K562 (cell line): ENCODE data around the gene DOK3. TPM values are rescaled to one million over a fixed set of nuclear protein-coding genes. Genes with fewer than 3 reads are reported as not detected.

Experiments used
- ARID1B ChIP-seq: fragments of 450-650 bp; IDR thresholded peaks from 2 replicates; pipeline ENCODE4 v1.6.1; 2016; ENCODE audit warnings: antibody characterized with exemption, mild to moderate bottlenecking, inconsistent platforms
- CBFA2T3 ChIP-seq: fragments of 450-650 bp; IDR thresholded peaks from 2 replicates; pipeline ENCODE4 v1.6.1; 2017
- CHD1 ChIP-seq: fragments of 200-600 bp; sonication (generic); IDR thresholded peaks from one replicate; pipeline ENCODE4 v1.6.1; 2012; ENCODE audit warnings: mild to moderate bottlenecking, moderate library complexity, low read length, inconsistent platforms
- DACH1 ChIP-seq: fragments of 450-650 bp; IDR thresholded peaks from 2 replicates; pipeline ENCODE4 v1.6.1; 2018; ENCODE audit not compliant: partially characterized antibody
- GABPB1 ChIP-seq: sonication (generic); formaldehyde crosslinking; IDR thresholded peaks from 2 replicates; pipeline ENCODE4 v1.8.0; 2022; ENCODE audit warnings: mild to moderate bottlenecking, missing genetic modification reagents
- HMGN3 ChIP-seq: IDR thresholded peaks from 2 replicates; pipeline ENCODE4 v1.6.1; 2011; ENCODE audit warnings: borderline replicate concordance, low read depth, mild to moderate bottlenecking, mixed read lengths, low read length; ENCODE audit not compliant: insufficient read length; ENCODE audit errors: extremely low read depth
- MEF2D ChIP-seq: conservative IDR thresholded peaks from 2 replicates; pipeline ENCODE4 v1.6.1; 2016; ENCODE audit warnings: low read depth, missing genetic modification characterization, missing compliant biosample characterization
- PHF20 ChIP-seq: fragments of 450-650 bp; IDR thresholded peaks from 2 replicates; pipeline ENCODE4 v1.6.1; 2018; ENCODE audit not compliant: partially characterized antibody
- SMARCB1 ChIP-seq: IDR thresholded peaks from 2 replicates; pipeline ENCODE4 v1.6.1; 2011; ENCODE audit warnings: improper control_type of control experiment, low read depth; ENCODE audit not compliant: insufficient read length
- TOE1 ChIP-seq, 2 experiments: fragments of 450-650 bp in 1 of 2; sonication (generic) in 1 of 2; formaldehyde crosslinking in 1 of 2; IDR thresholded peaks; 2 replicates each; pipeline versions ENCODE4 v1.7.1 to v1.8.0; 2016 to 2022; ENCODE audit warnings: borderline replicate concordance in 2 of 2, mild to moderate bottlenecking in 2 of 2, antibody characterized with exemption in 1 of 2, inconsistent platforms in 1 of 2, low read depth in 1 of 2, missing genetic modification reagents in 1 of 2, moderate library complexity in 1 of 2
- polyA plus RNA-seq, 8 experiments: library from polyadenylated mRNA; depleted of rRNA in 4 of 8; stranded (reverse) in 5 of 8; unstranded in 3 of 8; fragments of >200 nt; fragmentation: Nextera tagmentation in 2 of 8; fragmentation: Illumina TruSeq in 1 of 8; extraction: Ambion mirVana in 2 of 8; extraction: Trizol in 1 of 8; gene quantifications; 2 replicates each; pipeline versions ENCODE4 v1.2.1 to v1.2.3, GENCODE V29; 2011 to 2014; ENCODE audit warnings: inconsistent platforms in 1 of 8, missing spikeins in 1 of 8
- total RNA-seq, 7 experiments: library from RNA; depleted of rRNA in 6 of 7; stranded (reverse); fragments of >200 nt in 6 of 7; fragmentation: Illumina TruSeq in 2 of 7; extraction: Trizol in 2 of 7; gene quantifications; 2 replicates each; pipeline versions ENCODE4 v1.2.1 to v1.2.3, GENCODE V29; 2011 to 2021; ENCODE audit warnings: low replicate concordance in 1 of 7
- TF ChIP-seq, protein P1 (sequence below): fragments of 250-450 bp; sonication (Bioruptor Pico); IDR thresholded peaks from 2 replicates; pipeline ENCODE4 v1.4.0; 2020; ENCODE audit warnings: mild to moderate bottlenecking, moderate library complexity
- TF ChIP-seq, protein P2 (sequence below): fragments of 450-650 bp; IDR thresholded peaks from 2 replicates; pipeline ENCODE4 v1.6.1; 2018; ENCODE audit not compliant: partially characterized antibody

Gene DOK3
- total and polyA plus RNA-seq, 9 of the 15 experiments (the other 6 are each of a cell fraction or from before 2014, with no cell fraction given), result 1.3 to 23.0 (median 8.0) TPM

DNA sequence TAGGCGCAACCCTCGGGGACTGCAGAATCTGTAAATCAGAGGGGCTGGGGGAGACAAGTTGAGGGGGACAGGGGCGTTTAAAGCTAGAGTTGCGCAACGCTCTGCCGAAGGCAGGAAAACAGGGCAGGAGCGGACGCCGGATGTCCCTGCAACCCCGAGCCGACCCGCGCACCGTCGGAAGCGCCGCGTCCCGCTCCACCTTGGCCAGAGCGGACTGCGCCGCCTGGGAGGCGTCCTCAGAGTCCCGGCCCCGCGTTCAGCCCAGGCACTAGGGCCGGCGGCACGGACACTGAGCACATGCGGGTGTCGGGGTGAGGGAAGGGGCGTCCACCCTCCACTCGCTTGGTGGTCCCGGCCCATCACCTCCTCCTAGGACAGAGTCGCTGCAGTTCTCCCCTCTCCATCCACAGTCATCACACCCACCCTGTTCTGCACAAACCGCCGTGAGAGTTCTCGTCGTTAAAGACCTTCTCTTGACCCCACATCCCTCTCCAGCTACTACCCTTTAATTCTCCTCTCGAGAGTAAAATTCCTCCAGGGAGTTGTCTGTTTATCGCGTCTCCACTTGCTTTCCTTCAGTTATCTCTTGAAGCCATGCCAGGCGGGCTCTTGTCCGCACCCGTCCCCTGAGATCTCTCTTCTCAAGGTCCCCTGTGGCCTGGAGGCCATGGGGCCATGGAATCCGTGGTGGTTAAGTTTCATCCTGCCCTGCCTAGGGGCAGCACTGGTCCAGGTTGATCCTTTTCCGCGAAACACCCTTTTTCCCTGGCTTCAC, 11.4 kb downstream of the DOK3 start (continued):
- 0 out of 2 replicates have a peak, but pooled peaks have one; percentile 24 for TF ChIP-seq MEF2D (tag)
- TF ChIP-seq TOE1 (IDR thresholded peaks at IDR 0.05; ENCODE audit: borderline replicate concordance), result no peak; the same call in none of the 2 replicates
- TF ChIP-seq TOE1 (CRISPR knock-in tag; IDR thresholded peaks at IDR 0.05; ENCODE audit: borderline replicate concordance, low read depth), result 0 out of 2 replicates have a peak, but pooled peaks have one; percentile 74
- TF ChIP-seq PHF20, result peak; percentile 2
- TF ChIP-seq, protein P1, sequence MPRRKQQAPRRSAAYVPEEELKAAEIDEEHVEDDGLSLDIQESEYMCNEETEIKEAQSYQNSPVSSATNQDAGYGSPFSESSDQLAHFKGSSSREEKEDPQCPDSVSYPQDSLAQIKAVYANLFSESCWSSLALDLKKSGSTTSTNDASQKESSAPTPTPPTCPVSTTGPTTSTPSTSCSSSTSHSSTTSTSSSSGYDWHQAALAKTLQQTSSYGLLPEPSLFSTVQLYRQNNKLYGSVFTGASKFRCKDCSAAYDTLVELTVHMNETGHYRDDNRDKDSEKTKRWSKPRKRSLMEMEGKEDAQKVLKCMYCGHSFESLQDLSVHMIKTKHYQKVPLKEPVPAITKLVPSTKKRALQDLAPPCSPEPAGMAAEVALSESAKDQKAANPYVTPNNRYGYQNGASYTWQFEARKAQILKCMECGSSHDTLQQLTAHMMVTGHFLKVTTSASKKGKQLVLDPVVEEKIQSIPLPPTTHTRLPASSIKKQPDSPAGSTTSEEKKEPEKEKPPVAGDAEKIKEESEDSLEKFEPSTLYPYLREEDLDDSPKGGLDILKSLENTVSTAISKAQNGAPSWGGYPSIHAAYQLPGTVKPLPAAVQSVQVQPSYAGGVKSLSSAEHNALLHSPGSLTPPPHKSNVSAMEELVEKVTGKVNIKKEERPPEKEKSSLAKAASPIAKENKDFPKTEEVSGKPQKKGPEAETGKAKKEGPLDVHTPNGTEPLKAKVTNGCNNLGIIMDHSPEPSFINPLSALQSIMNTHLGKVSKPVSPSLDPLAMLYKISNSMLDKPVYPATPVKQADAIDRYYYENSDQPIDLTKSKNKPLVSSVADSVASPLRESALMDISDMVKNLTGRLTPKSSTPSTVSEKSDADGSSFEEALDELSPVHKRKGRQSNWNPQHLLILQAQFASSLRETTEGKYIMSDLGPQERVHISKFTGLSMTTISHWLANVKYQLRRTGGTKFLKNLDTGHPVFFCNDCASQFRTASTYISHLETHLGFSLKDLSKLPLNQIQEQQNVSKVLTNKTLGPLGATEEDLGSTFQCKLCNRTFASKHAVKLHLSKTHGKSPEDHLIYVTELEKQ (CRISPR knock-in tag), result no peak
- TF ChIP-seq SMARCB1, result no peak
- TF ChIP-seq HMGN3, result no peak
- peak; percentile 62 for TF ChIP-seq ARID1B
- TF ChIP-seq, protein P2, sequence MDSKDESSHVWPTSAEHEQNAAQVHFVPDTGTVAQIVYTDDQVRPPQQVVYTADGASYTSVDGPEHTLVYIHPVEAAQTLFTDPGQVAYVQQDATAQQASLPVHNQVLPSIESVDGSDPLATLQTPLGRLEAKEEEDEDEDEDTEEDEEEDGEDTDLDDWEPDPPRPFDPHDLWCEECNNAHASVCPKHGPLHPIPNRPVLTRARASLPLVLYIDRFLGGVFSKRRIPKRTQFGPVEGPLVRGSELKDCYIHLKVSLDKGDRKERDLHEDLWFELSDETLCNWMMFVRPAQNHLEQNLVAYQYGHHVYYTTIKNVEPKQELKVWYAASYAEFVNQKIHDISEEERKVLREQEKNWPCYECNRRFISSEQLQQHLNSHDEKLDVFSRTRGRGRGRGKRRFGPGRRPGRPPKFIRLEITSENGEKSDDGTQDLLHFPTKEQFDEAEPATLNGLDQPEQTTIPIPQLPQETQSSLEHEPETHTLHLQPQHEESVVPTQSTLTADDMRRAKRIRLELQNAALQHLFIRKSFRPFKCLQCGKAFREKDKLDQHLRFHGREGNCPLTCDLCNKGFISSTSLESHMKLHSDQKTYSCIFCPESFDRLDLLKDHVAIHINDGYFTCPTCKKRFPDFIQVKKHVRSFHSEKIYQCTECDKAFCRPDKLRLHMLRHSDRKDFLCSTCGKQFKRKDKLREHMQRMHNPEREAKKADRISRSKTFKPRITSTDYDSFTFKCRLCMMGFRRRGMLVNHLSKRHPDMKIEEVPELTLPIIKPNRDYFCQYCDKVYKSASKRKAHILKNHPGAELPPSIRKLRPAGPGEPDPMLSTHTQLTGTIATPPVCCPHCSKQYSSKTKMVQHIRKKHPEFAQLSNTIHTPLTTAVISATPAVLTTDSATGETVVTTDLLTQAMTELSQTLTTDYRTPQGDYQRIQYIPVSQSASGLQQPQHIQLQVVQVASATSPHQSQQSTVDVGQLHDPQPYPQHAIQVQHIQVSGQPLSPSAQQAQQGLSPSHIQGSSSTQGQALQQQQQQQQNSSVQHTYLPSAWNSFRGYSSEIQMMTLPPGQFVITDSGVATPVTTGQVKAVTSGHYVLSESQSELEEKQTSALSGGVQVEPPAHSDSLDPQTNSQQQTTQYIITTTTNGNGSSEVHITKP, result peak; percentile 35
- peak; percentile 59; the same call in 1 of the 2 replicates for TF ChIP-seq GABPB1 (CRISPR knock-in tag)
- peak; percentile 84 for TF ChIP-seq CBFA2T3
- TF ChIP-seq CHD1, result peak; percentile 94
- peak; percentile 73 for TF ChIP-seq DACH1
